HG03442 (cell line): ENCODE results near the gene ZNF473.
"Not testable (repeated sequence)": the region's sequence is repeated elsewhere in the genome, so short reads cannot be mapped to it uniquely, and the experiment has no call there.

Source experiments
- ATAC-seq: cut with Tn5 transposase; IDR thresholded peaks from one replicate; pipeline ENCODE4 v1.9.1; 2021; ENCODE audit warnings: mild to moderate bottlenecking, moderate library complexity; ENCODE audit not compliant: unreplicated experiment

The ZNF473 gene

GRCh38 chr19:50097884-50098283 is 72.1 kb downstream of the ZNF473 start:
- not testable (repeated sequence) for ATAC-seq

- not testable (repeated sequence) for ATAC-seq
Observed at GRCh38 chr19:50098892-50099291, 73.1 kb downstream of the ZNF473 start.

- not testable (repeated sequence) for ATAC-seq
Observed at GRCh38 chr19:50099696-50100095, 73.9 kb downstream of the ZNF473 start.

GRCh38 chr19:50100946-50101345 is 75.1 kb downstream of the ZNF473 start:
- ATAC-seq: not testable (repeated sequence)
